Osteocyte (in vitro differentiated cells): ENCODE data around the gene CDC23. TPM values are rescaled to one million over a fixed set of nuclear protein-coding genes. Genes with fewer than 3 reads are reported as not detected.
"Not testable (repeated sequence)": the region's sequence is repeated elsewhere in the genome, so short reads cannot be mapped to it uniquely, and the experiment has no call there.

Source experiments
- DNase-seq: peaks from one replicate; pipeline ENCODE4 v3.0.0; 2021; ENCODE audit warnings: mixed read lengths; ENCODE audit not compliant: unreplicated experiment; ENCODE audit errors: extremely low spot score
- H3K27ac Mint-ChIP-seq: one replicate; pipeline ENCODE4 v1.8.0; 2021; ENCODE audit warnings: mild to moderate bottlenecking, mixed read lengths; ENCODE audit not compliant: unreplicated experiment
- H3K27me3 Mint-ChIP-seq: one replicate; pipeline ENCODE4 v1.8.0; 2021; ENCODE audit warnings: mixed read lengths; ENCODE audit not compliant: unreplicated experiment
- H3K36me3 Mint-ChIP-seq: one replicate; pipeline ENCODE4 v1.8.0; 2021; ENCODE audit warnings: mixed read lengths; ENCODE audit not compliant: unreplicated experiment
- H3K4me1 Mint-ChIP-seq: one replicate; pipeline ENCODE4 v1.8.0; 2021; ENCODE audit warnings: mixed read lengths; ENCODE audit not compliant: unreplicated experiment
- H3K4me3 Mint-ChIP-seq: one replicate; pipeline ENCODE4 v1.8.0; 2021; ENCODE audit warnings: mild to moderate bottlenecking, moderate library complexity, mixed read lengths; ENCODE audit not compliant: unreplicated experiment
- H3K9me3 Mint-ChIP-seq: one replicate; pipeline ENCODE4 v1.8.0; 2021; ENCODE audit warnings: mixed read lengths; ENCODE audit not compliant: unreplicated experiment
- CTCF ChIP-seq: fragments of 200-600 bp; sonication (generic); IDR thresholded peaks from 2 replicates; pipeline ENCODE4 v1.5.0; 2021; ENCODE audit warnings: antibody characterized with exemption, mild to moderate bottlenecking, moderate library complexity
- total RNA-seq: library from RNA; stranded (reverse); gene quantifications from 2 replicates; pipeline ENCODE4 v1.2.1, GENCODE V29; 2021

CDC23 gene
- total RNA-seq, 1 donor from 2014 or later = 37.6 TPM

- peak; percentile 5 for DNase-seq
- Mint-ChIP-seq H3K27ac (no peak overlapping the region), H3K9me3 (no peaks in the 10 kb centered on the region), H3K36me3 (peaks cover 72% of the 10 kb centered on the region), H3K4me3 (no peak overlapping the region), H3K27me3 (no peaks in the 10 kb centered on the region), H3K4me1 (no peaks in the 10 kb centered on the region)
- TF ChIP-seq CTCF = no peak
Measured at GRCh38 chr5:138160706-138161105, 52.4 kb downstream of the CDC23 start.

GRCh38 chr5:138159666-138160065 lies 53.5 kb downstream of the CDC23 start:
- DNase-seq = no peak
- Mint-ChIP-seq H3K27ac (no peak overlapping the region), H3K4me3 (no peak overlapping the region), H3K36me3 (peaks cover 63% of the 10 kb centered on the region), H3K4me1 (no peaks in the 10 kb centered on the region), H3K27me3 (no peaks in the 10 kb centered on the region), H3K9me3 (no peaks in the 10 kb centered on the region)
- TF ChIP-seq CTCF = no peak

GRCh38 chr5:138157626-138158025 lies 55.5 kb downstream of the CDC23 start:
- no peak overlapping the region for H3K27ac Mint-ChIP-seq
- DNase-seq = no peak
- peaks cover 5% of the 10 kb centered on the region for H3K27me3 Mint-ChIP-seq
- H3K4me3 Mint-ChIP-seq = no peak overlapping the region
- TF ChIP-seq CTCF = no peak
- H3K9me3 Mint-ChIP-seq = no peaks in the 10 kb centered on the region
- no peaks in the 10 kb centered on the region for H3K4me1 Mint-ChIP-seq
- H3K36me3 Mint-ChIP-seq = peaks cover 48% of the 10 kb centered on the region

- H3K4me3 Mint-ChIP-seq, H3K9me3 Mint-ChIP-seq, H3K4me1 Mint-ChIP-seq, H3K27ac Mint-ChIP-seq, DNase-seq, H3K27me3 Mint-ChIP-seq: not testable (repeated sequence)
- peaks cover 41% of the 10 kb centered on the region for H3K36me3 Mint-ChIP-seq
Measured at GRCh38 chr5:138155977-138156376, 57.1 kb downstream of the CDC23 start.

- no peak for DNase-seq
- H3K27me3 Mint-ChIP-seq = peaks cover 5% of the 10 kb centered on the region
- no peak overlapping the region for H3K4me3 Mint-ChIP-seq
- no peaks in the 10 kb centered on the region for H3K4me1 Mint-ChIP-seq
- H3K36me3 Mint-ChIP-seq = no peaks in the 10 kb centered on the region
- H3K9me3 Mint-ChIP-seq = no peaks in the 10 kb centered on the region
- no peak overlapping the region for H3K27ac Mint-ChIP-seq
- TF ChIP-seq CTCF = no peak
Measured at GRCh38 chr5:138149530-138149929, 63.6 kb downstream of the CDC23 start.

- Mint-ChIP-seq H3K4me1 (no peaks in the 10 kb centered on the region), H3K27me3 (no peaks in the 10 kb centered on the region), H3K9me3 (no peaks in the 10 kb centered on the region), H3K27ac (no peak overlapping the region), H3K4me3 (no peak overlapping the region), H3K36me3 (no peaks in the 10 kb centered on the region)
- DNase-seq = no peak
- TF ChIP-seq CTCF = no peak
Measured at GRCh38 chr5:138148811-138149210, 64.3 kb downstream of the CDC23 start.

GRCh38 chr5:138143578-138143977 lies 69.5 kb downstream of the CDC23 start:
- not testable (repeated sequence) for H3K27ac Mint-ChIP-seq, H3K9me3 Mint-ChIP-seq, H3K4me1 Mint-ChIP-seq, H3K27me3 Mint-ChIP-seq, DNase-seq, H3K36me3 Mint-ChIP-seq, H3K4me3 Mint-ChIP-seq
